ENCODE data around the gene PDIK1L. TPM values are rescaled to one million over a fixed set of nuclear protein-coding genes. Genes with fewer than 3 reads are reported as not detected.

PDIK1L gene
- total and polyA plus RNA-seq, 2 donors (not counting 1 experiment from before 2014, with no cell fraction given), result 1.3 to 17.3 TPM

GRCh38 chr1:26094076-26094669 is 17.5 kb upstream of the PDIK1L start:
- Mint-ChIP-seq H3K4me3 (no peak overlapping the region), H3K9me3 (ENCODE audit: insufficient read depth) (no peaks in the 10 kb centered on the region), H3K4me1 (no peaks in the 10 kb centered on the region), H3K27me3 (peaks cover 42% of the 10 kb centered on the region), H3K27ac (no peak overlapping the region)
- POLR2A ChIA-PET, result no interaction called here
- Histone ChIP-seq H3K4me1 (ENCODE audit: control insufficient read depth in 2 of 2, insufficient read depth in 2 of 2, low read length in 2 of 2) (no peaks in the 10 kb centered on the region), H3K27ac (ENCODE audit: low read length in 2 of 2) (no peak overlapping the region), H3K4me2 (replicated peaks; ENCODE audit: low read depth, low read length, poor library complexity, severe bottlenecking) (no peak overlapping the region), H3K4me3 (ENCODE audit: control extremely low read depth in 1 of 5, extremely low read depth in 1 of 5, insufficient read depth in 1 of 5, low read depth in 2 of 5, low read length in 4 of 5) (no peak overlapping the region), H3K9me3 (ENCODE audit: control extremely low read depth in 1 of 3, control insufficient read depth in 2 of 3, insufficient read depth in 1 of 3, low read length in 2 of 3) (no peaks in the 10 kb centered on the region), H3K9ac (ENCODE audit: low read length) (no peak overlapping the region), H4K20me1 (ENCODE audit: control insufficient read depth, insufficient read depth, low read length, poor library complexity, severe bottlenecking) (no peaks in the 10 kb centered on the region), H3K36me3 (replicated peaks in 1 of 2; ENCODE audit: control extremely low read depth in 1 of 2, control insufficient read depth in 1 of 2, extremely low read depth in 1 of 2, insufficient read depth in 2 of 2, low read length in 1 of 2) (no peaks in the 10 kb centered on the region), H2AFZ (ENCODE audit: insufficient read depth, low read depth, low read length, poor library complexity, severe bottlenecking) (no peak overlapping the region), H3K79me2 (ENCODE audit: control insufficient read depth, insufficient read depth, low read length) (no peaks in the 10 kb centered on the region), H3K27me3 (replicated peaks in 1 of 4; ENCODE audit: control extremely low read depth in 1 of 4, control insufficient read depth in 3 of 4, insufficient read depth in 4 of 4, low read length in 3 of 4) (peaks cover 0 to 8% (median 0%) of the 10 kb centered on the region in 4 experiments)
- CTCF ChIA-PET, result no interaction called here
- 79% methylated on average over 5 of the region's 11 CpGs for WGBS (ENCODE audit: insufficient coverage)
- ATAC-seq (ENCODE audit: low read depth) (no peak), DNase-seq (no peak)
- intact Hi-C loops (cut with micrococcal nuclease), result no loop called here
- no peak for TF ChIP-seq EZH2 (IDR thresholded peaks at IDR 0.05; ENCODE audit: borderline replicate concordance, insufficient read depth, low read depth, low read length, poor library complexity, severe bottlenecking)
- no peak for TF ChIP-seq CTCF (IDR thresholded peaks at IDR 0.05)

GRCh38 chr1:26094677-26095383 is 16.8 kb upstream of the PDIK1L start:
- 77% methylated on average over 11 of the region's 17 CpGs for WGBS (ENCODE audit: insufficient coverage)
- no peak overlapping the region for H3K4me3 Mint-ChIP-seq
- TF ChIP-seq EZH2 (IDR thresholded peaks at IDR 0.05; ENCODE audit: borderline replicate concordance, insufficient read depth, low read depth, low read length, poor library complexity, severe bottlenecking) (no peak), CTCF (IDR thresholded peaks at IDR 0.05) (no peak)

More at GRCh38 chr1:26094677-26095383, 16.8 kb upstream of the PDIK1L start:
- Histone ChIP-seq H4K20me1 (ENCODE audit: control insufficient read depth, insufficient read depth, low read length, poor library complexity, severe bottlenecking) (no peaks in the 10 kb centered on the region), H3K36me3 (replicated peaks in 1 of 2; ENCODE audit: control extremely low read depth in 1 of 2, control insufficient read depth in 1 of 2, extremely low read depth in 1 of 2, insufficient read depth in 2 of 2, low read length in 1 of 2) (no peaks in the 10 kb centered on the region), H3K9me3 (ENCODE audit: control extremely low read depth in 1 of 3, control insufficient read depth in 2 of 3, insufficient read depth in 1 of 3, low read length in 2 of 3) (no peaks in the 10 kb centered on the region), H3K79me2 (ENCODE audit: control insufficient read depth, insufficient read depth, low read length) (no peaks in the 10 kb centered on the region), H3K4me1 (ENCODE audit: control insufficient read depth in 2 of 2, insufficient read depth in 2 of 2, low read length in 2 of 2) (no peaks in the 10 kb centered on the region), H2AFZ (ENCODE audit: insufficient read depth, low read depth, low read length, poor library complexity, severe bottlenecking) (no peak overlapping the region), H3K4me3 (ENCODE audit: control extremely low read depth in 1 of 5, extremely low read depth in 1 of 5, insufficient read depth in 1 of 5, low read depth in 2 of 5, low read length in 4 of 5) (no peak overlapping the region), H3K4me2 (replicated peaks; ENCODE audit: low read depth, low read length, poor library complexity, severe bottlenecking) (no peak overlapping the region), H3K27ac (ENCODE audit: low read length in 2 of 2) (no peak overlapping the region), H3K27me3 (replicated peaks in 1 of 4; ENCODE audit: control extremely low read depth in 1 of 4, control insufficient read depth in 3 of 4, insufficient read depth in 4 of 4, low read length in 3 of 4) (peaks cover 0 to 7% (median 0%) of the 10 kb centered on the region in 4 experiments), H3K9ac (ENCODE audit: low read length) (no peak overlapping the region)
- CTCF ChIA-PET, result interaction anchor here (1.1 kb wide), 1 partner anchor 51 kb away, joined by 3 read pairs; no protein-coding TSS in a partner anchor
- no peak for ATAC-seq (ENCODE audit: low read depth)
- no peak for DNase-seq
- POLR2A ChIA-PET, result no interaction called here
- H3K27ac Mint-ChIP-seq, result no peak overlapping the region
- H3K27me3 Mint-ChIP-seq, result peaks cover 42% of the 10 kb centered on the region
- no peaks in the 10 kb centered on the region for H3K4me1 Mint-ChIP-seq
- intact Hi-C loops (cut with micrococcal nuclease), result no loop called here
- H3K9me3 Mint-ChIP-seq (ENCODE audit: insufficient read depth), result no peaks in the 10 kb centered on the region

Measured in B cell (primary cell).